Loucy (cell line): ENCODE data around the gene SLC22A31.

Experiments used
- H2AFZ ChIP-seq: fragments of 200-600 bp; sonication (generic); 2 replicates; pipeline ENCODE4 v1.6.0; 2016; ENCODE audit warnings: antibody characterized with exemption, mild to moderate bottlenecking, low read length, moderate library complexity
- H3F3A ChIP-seq: fragments of 200-600 bp; 2 replicates; pipeline ENCODE4 v1.6.0; 2016; ENCODE audit warnings: antibody characterized with exemption, low read depth, mild to moderate bottlenecking
- H3K27me3 ChIP-seq: fragments of 200-600 bp; sonication (generic); 2 replicates; pipeline ENCODE4 v1.6.1; 2014; ENCODE audit warnings: low read length, mild to moderate bottlenecking; ENCODE audit not compliant: insufficient read depth, poor library complexity, severe bottlenecking
- H3K36me3 ChIP-seq: fragments of 200-600 bp; sonication (generic); 2 replicates; pipeline ENCODE4 v1.6.1; 2016; ENCODE audit warnings: low read length; ENCODE audit not compliant: insufficient read depth
- H3K4me1 ChIP-seq: fragments of 200-600 bp; sonication (generic); 2 replicates; pipeline ENCODE4 v1.5.1; 2014; ENCODE audit warnings: low read length, mild to moderate bottlenecking; ENCODE audit not compliant: insufficient read depth, poor library complexity, severe bottlenecking
- H3K4me2 ChIP-seq: fragments of 200-600 bp; sonication (generic); 2 replicates; pipeline ENCODE4 v1.6.0; 2014; ENCODE audit warnings: antibody characterized with exemption, low read length, low read depth, mild to moderate bottlenecking; ENCODE audit not compliant: poor library complexity, severe bottlenecking
- H3K4me3 ChIP-seq: fragments of 200-600 bp; sonication (generic); 2 replicates; pipeline ENCODE4 v1.5.1; 2014; ENCODE audit warnings: low read length, mild to moderate bottlenecking, mixed read lengths; ENCODE audit not compliant: poor library complexity, severe bottlenecking
- H3K79me2 ChIP-seq: fragments of 200-600 bp; sonication (generic); 2 replicates; pipeline ENCODE4 v1.6.1; 2014; ENCODE audit warnings: low read length; ENCODE audit not compliant: insufficient read depth
- H3K9ac ChIP-seq: fragments of 200-600 bp; sonication (generic); 2 replicates; pipeline ENCODE4 v1.6.0; 2014; ENCODE audit warnings: mild to moderate bottlenecking, low read depth, low read length, moderate library complexity; ENCODE audit not compliant: poor library complexity, severe bottlenecking
- H3K9me2 ChIP-seq: fragments of 200-600 bp; sonication (generic); replicated peaks from 2 replicates; pipeline ENCODE4 v1.6.1; 2016; ENCODE audit warnings: low read depth, low read length, mixed read lengths
- H3K9me3 ChIP-seq: fragments of 200-600 bp; sonication (generic); 2 replicates; pipeline ENCODE4 v1.6.1; 2014; ENCODE audit warnings: mild to moderate bottlenecking, antibody characterized with exemption, low read length, low read depth; ENCODE audit not compliant: insufficient read depth
- H4K20me1 ChIP-seq: fragments of 200-600 bp; sonication (generic); 2 replicates; pipeline ENCODE4 v1.6.0; 2014; ENCODE audit warnings: antibody characterized with exemption, low read length, mild to moderate bottlenecking; ENCODE audit not compliant: insufficient read depth, poor library complexity, severe bottlenecking
- CTCF ChIP-seq: fragments of 200-600 bp; sonication (generic); conservative IDR thresholded peaks from 2 replicates; pipeline ENCODE4 v1.5.1; 2014; ENCODE audit warnings: mild to moderate bottlenecking, antibody characterized with exemption, low read length
- EZH2phosphoT487 ChIP-seq: fragments of 200-600 bp; IDR thresholded peaks from 2 replicates; pipeline ENCODE4 v1.6.1; 2018; ENCODE audit warnings: antibody characterized with exemption, mild to moderate bottlenecking, moderate library complexity, borderline replicate concordance

The SLC22A31 gene

DNA sequence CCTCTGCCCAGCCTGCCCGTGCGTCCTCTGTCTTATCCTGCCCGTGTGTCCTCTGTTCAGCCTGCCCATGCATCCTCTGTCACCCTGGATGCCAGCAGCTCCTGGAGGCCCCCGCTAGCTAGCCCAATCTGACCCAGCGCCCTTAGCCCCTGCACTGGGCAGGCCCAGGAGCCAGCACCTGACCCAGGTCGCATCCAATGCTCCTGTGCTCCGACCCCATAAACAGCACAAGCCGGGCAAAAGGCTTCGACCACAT is 15.7 kb downstream of the SLC22A31 start:
- no peak overlapping the region for H3K4me2 ChIP-seq
- no peaks in the 10 kb centered on the region for H3K9me2 ChIP-seq
- no peak overlapping the region for H3K4me3 ChIP-seq
- no peaks in the 10 kb centered on the region for H3F3A ChIP-seq
- H4K20me1 ChIP-seq, result no peaks in the 10 kb centered on the region
- no peaks in the 10 kb centered on the region for H3K79me2 ChIP-seq
- no peaks in the 10 kb centered on the region for H3K27me3 ChIP-seq
- no peaks in the 10 kb centered on the region for H3K36me3 ChIP-seq
- H2AFZ ChIP-seq, result no peak overlapping the region
- H3K9me3 ChIP-seq, result no peaks in the 10 kb centered on the region
- H3K4me1 ChIP-seq, result no peaks in the 10 kb centered on the region
- no peak overlapping the region for H3K9ac ChIP-seq
- TF ChIP-seq EZH2phosphoT487 (no peak), CTCF (no peak)

DNA sequence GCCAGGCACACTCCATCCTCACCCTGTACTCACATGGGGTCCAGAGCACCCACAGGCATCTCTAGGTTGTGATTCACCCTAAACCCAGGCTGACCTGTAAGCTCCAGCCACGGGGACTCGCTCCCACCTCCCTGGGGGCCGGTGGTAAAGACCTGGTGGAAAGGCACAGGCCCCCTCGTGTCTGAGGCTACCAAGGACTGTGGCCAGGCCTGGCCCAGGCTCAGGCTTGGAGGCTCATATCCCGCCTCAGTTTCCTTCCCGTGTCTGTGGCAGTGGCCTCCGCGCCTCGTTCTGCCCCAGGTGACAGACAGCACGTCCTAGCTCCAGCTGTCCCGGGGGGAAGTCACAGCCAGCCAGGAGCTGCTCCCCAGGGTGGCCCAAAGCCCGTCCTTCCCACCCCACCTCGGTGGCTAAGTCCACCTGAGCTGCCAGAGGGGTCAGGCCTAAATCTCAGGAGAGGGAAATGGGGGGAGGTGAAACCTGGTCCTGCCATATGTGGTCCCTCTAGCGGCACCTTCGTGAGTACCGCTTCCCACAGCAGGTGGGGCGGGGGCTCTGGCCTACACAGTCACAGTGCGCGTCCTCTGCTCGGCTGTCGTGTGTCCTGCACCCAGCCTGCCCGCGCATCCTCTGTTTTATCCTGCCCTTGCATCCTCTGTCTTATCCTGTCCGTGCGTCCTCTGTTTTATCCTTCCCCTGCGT is 16.2 kb downstream of the SLC22A31 start:
- Histone ChIP-seq H3K4me3 (no peak overlapping the region), H3K4me2 (no peak overlapping the region), H3K9me2 (no peaks in the 10 kb centered on the region), H3K9me3 (no peaks in the 10 kb centered on the region), H3K4me1 (no peaks in the 10 kb centered on the region), H3K9ac (no peak overlapping the region), H2AFZ (no peak overlapping the region), H3K27me3 (no peaks in the 10 kb centered on the region), H4K20me1 (no peaks in the 10 kb centered on the region), H3F3A (no peaks in the 10 kb centered on the region), H3K36me3 (no peaks in the 10 kb centered on the region), H3K79me2 (no peaks in the 10 kb centered on the region)
- TF ChIP-seq EZH2phosphoT487, result no peak

- no peak overlapping the region for H3K4me2 ChIP-seq
- no peak overlapping the region for H3K9ac ChIP-seq
- no peaks in the 10 kb centered on the region for H3F3A ChIP-seq
- no peaks in the 10 kb centered on the region for H3K4me1 ChIP-seq
- H3K9me2 ChIP-seq, result no peaks in the 10 kb centered on the region
- no peak overlapping the region for H3K4me3 ChIP-seq
- TF ChIP-seq EZH2phosphoT487 (no peak), CTCF (no peak)
- H4K20me1 ChIP-seq, result no peaks in the 10 kb centered on the region
- H3K9me3 ChIP-seq, result no peaks in the 10 kb centered on the region
- H3K79me2 ChIP-seq, result no peaks in the 10 kb centered on the region
- no peak overlapping the region for H2AFZ ChIP-seq
- H3K27me3 ChIP-seq, result no peaks in the 10 kb centered on the region
- no peaks in the 10 kb centered on the region for H3K36me3 ChIP-seq
Measured at GRCh38 chr16:89183463-89183862, 16.9 kb downstream of the SLC22A31 start.

- Histone ChIP-seq H3K4me1 (no peaks in the 10 kb centered on the region), H3K36me3 (no peaks in the 10 kb centered on the region), H3K9me3 (no peaks in the 10 kb centered on the region), H3K4me3 (no peak overlapping the region), H3K9me2 (no peaks in the 10 kb centered on the region), H3K9ac (no peak overlapping the region), H4K20me1 (no peaks in the 10 kb centered on the region), H3F3A (no peaks in the 10 kb centered on the region), H3K79me2 (no peaks in the 10 kb centered on the region), H3K4me2 (no peak overlapping the region), H2AFZ (no peak overlapping the region), H3K27me3 (no peaks in the 10 kb centered on the region)
- no peak for TF ChIP-seq EZH2phosphoT487
- no peak for TF ChIP-seq CTCF
Measured at GRCh38 chr16:89179656-89180315, 20.6 kb downstream of the SLC22A31 start.
